HAP-1 (cell line): ENCODE data around the gene TBC1D21.

Experiments used
- DNase-seq, 2 experiments: peaks; one replicate each; pipeline ENCODE4 v3.0.0-alpha.2; 2016 to 2020; ENCODE audit warnings: low spot score in 2 of 2
- H3K27me3 ChIP-seq: fragments of 250-450 bp; sonication (Bioruptor Pico); 2 replicates; pipeline ENCODE4 v1.5.1; 2020; ENCODE audit warnings: low read depth, mild to moderate bottlenecking, moderate library complexity
- H3K36me3 ChIP-seq: fragments of 250-450 bp; sonication (Bioruptor Pico); replicated peaks from 2 replicates; pipeline ENCODE4 v1.5.1; 2020; ENCODE audit warnings: mild to moderate bottlenecking
- H3K4me1 ChIP-seq: fragments of 250-450 bp; sonication (Bioruptor Pico); 2 replicates; pipeline ENCODE4 v1.5.1; 2020; ENCODE audit warnings: mild to moderate bottlenecking
- H3K4me3 ChIP-seq: fragments of 250-450 bp; sonication (Bioruptor Pico); 2 replicates; pipeline ENCODE4 v1.5.1; 2020; ENCODE audit warnings: mild to moderate bottlenecking, moderate library complexity
- H3K9me3 ChIP-seq: fragments of 250-450 bp; sonication (Bioruptor Pico); 2 replicates; pipeline ENCODE4 v1.5.1; 2020; ENCODE audit warnings: mild to moderate bottlenecking, moderate library complexity
- in situ Hi-C: fragments of 300-500 bp; cut with MboI; formaldehyde crosslinking; loops from 3 replicates; pipeline ENCODE4 v1.14.3; 2020; ENCODE audit warnings: low sequenced_read_pairs, inconsistent platforms, mixed read lengths

Gene TBC1D21

GRCh38 chr15:73918784-73919183, 45.4 kb downstream of the TBC1D21 start:
- no peaks in the 10 kb centered on the region for H3K36me3 ChIP-seq
- no peak overlapping the region for H3K4me3 ChIP-seq
- in situ Hi-C loops: no loop called here
- H3K27me3 ChIP-seq: no peaks in the 10 kb centered on the region
- H3K9me3 ChIP-seq: peaks cover 10% of the 10 kb centered on the region
- H3K4me1 ChIP-seq: peaks cover 24% of the 10 kb centered on the region
- DNase-seq: no peak

DNA sequence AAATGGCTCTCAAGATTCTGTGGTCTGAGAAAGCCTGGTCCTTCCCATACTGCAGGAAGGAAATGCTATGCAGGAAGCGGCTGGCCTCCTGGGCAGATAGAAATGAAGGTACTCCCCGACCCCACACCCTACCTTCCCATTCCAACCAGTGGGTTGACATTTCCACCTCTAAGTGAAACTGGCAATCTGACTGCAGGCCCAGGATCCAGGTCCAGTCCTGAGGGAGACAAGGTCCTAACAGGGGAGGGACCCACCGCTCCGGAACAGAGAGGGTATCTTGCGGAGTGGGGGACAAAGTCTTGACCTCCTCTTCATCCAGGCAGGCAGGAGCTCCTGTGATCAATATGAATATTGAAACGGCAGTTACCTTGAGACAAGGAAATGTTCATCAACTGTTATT, 46.3 kb downstream of the TBC1D21 start:
- Histone ChIP-seq H3K4me1 (peaks cover 24% of the 10 kb centered on the region), H3K4me3 (no peak overlapping the region), H3K9me3 (peaks cover 10% of the 10 kb centered on the region), H3K27me3 (no peaks in the 10 kb centered on the region), H3K36me3 (no peaks in the 10 kb centered on the region)
- in situ Hi-C loops: no loop called here
- DNase-seq: no peak

GRCh38 chr15:73921254-73921925, 48.0 kb downstream of the TBC1D21 start:
- in situ Hi-C loops: no loop called here
- no peaks in the 10 kb centered on the region for H3K27me3 ChIP-seq
- peaks cover 4% of the 10 kb centered on the region for H3K9me3 ChIP-seq
- no peak for DNase-seq
- no peak overlapping the region for H3K4me3 ChIP-seq
- peaks cover 18% of the 10 kb centered on the region for H3K4me1 ChIP-seq
- H3K36me3 ChIP-seq: no peaks in the 10 kb centered on the region

DNA sequence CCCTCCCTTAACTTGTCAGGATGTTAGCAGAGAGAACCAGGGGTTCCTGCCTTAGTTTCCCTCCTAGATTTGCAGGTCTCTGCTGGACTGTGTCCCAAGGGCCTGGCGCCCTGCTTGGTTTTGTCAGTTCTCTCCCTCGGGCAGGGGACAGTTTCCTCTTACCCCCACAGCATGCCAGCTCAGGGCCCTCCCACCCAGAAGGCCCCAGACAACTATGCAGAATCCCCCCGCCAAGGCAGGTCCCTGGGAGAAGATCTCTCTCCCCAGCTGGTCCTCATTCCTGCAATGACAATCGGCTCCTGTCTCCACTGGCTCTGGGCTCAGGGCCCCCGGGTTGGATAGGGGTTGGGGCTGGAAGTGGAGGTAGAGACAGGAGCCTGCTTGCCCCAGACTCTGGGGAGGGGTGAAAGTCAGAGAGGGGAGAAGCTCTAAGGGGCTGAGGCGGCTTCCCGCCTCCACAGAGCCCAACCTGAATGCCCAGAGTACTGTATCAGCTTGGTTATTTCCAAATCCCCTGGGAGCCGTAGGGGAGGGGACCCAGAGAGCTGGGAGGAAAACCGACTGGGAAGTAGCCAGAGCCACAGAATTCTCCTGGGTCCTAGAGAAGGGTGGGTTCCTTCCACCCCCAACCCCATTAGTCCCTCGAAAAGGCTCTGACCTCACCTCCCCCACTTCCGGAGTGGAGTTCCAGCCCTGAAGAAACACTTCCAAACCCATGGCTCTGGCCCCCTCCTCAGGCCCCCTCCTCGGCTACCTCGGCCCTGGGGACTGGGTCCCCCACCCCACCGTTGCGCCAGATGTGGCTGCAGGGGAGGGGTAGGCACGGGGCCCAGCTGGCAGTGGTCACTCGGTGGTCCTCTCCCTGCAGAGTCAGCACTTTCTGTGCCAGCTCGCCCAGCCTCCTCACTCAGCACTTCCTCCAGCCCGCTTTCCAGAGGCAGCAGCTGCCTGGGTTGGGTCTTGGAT, 49.1 kb downstream of the TBC1D21 start:
- Histone ChIP-seq H3K9me3 (no peaks in the 10 kb centered on the region; the same call in 1 of the 2 replicates), H3K4me1 (peaks cover 22% of the 10 kb centered on the region), H3K4me3 (no peak overlapping the region), H3K36me3 (no peaks in the 10 kb centered on the region), H3K27me3 (no peaks in the 10 kb centered on the region)
- in situ Hi-C loops: no loop called here
- peak; percentile 91 to 92 for DNase-seq

- Histone ChIP-seq H3K36me3 (no peaks in the 10 kb centered on the region), H3K4me1 (peaks cover 25% of the 10 kb centered on the region), H3K4me3 (no peak overlapping the region), H3K9me3 (no peaks in the 10 kb centered on the region; the same call in 1 of the 2 replicates), H3K27me3 (no peaks in the 10 kb centered on the region)
- no peak for DNase-seq
- in situ Hi-C loops: no loop called here
Measured at GRCh38 chr15:73923156-73923487, 49.8 kb downstream of the TBC1D21 start.

DNA sequence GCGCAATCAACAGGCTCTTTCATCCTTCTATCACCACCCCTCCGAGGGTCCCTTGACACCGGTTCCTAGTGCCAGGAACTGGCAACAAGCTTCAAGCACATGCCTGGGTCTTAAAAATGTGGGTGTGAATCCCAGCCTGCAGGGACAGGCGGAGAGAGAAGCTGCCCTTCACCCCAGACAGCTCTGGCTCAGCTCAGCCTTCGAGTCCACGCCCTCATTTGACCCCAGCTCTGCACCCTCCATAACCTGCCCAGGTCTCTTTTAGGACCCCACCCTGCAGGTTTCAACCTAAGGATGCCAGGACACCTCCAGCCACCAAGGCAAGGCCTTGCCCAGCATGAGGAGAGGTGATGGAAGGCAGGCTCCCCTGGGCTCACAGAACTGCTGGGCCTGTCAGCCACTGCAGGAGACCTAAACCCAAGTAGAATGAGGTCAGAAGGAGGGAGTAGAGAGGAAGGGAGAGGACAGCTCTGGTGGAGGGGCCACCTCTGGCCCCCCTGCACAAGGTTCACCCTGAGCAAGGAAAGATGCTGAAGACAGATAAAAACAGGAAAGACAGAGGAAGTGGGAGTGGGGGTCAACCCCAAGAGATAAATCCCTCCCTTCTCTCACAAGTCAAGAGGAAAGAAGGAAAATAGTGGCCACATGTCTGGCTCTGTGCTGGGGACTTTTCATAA, 50.3 kb downstream of the TBC1D21 start:
- H3K4me1 ChIP-seq: peaks cover 27% of the 10 kb centered on the region
- in situ Hi-C loops: no loop called here
- no peak overlapping the region for H3K4me3 ChIP-seq

GRCh38 chr15:73924171-73924921, 51.0 kb downstream of the TBC1D21 start:
- DNase-seq: no peak
- H3K4me3 ChIP-seq: no peak overlapping the region
- in situ Hi-C loops: no loop called here
- H3K9me3 ChIP-seq: no peaks in the 10 kb centered on the region
- no peaks in the 10 kb centered on the region for H3K27me3 ChIP-seq
- peaks cover 27% of the 10 kb centered on the region for H3K4me1 ChIP-seq
- H3K36me3 ChIP-seq: no peaks in the 10 kb centered on the region

More for the DNA sequence above, 50.3 kb downstream of the TBC1D21 start:
- no peaks in the 10 kb centered on the region for H3K27me3 ChIP-seq
- H3K36me3 ChIP-seq: no peaks in the 10 kb centered on the region
- no peaks in the 10 kb centered on the region; the same call in 1 of the 2 replicates for H3K9me3 ChIP-seq
- DNase-seq: no peak

GRCh38 chr15:73925848-73926218, 52.5 kb downstream of the TBC1D21 start:
- no peaks in the 10 kb centered on the region for H3K9me3 ChIP-seq
- H3K4me3 ChIP-seq: peak overlapping the region; percentile 56
- H3K4me1 ChIP-seq: peaks cover 27% of the 10 kb centered on the region
- no peaks in the 10 kb centered on the region for H3K36me3 ChIP-seq
- no peaks in the 10 kb centered on the region for H3K27me3 ChIP-seq
- no peak for DNase-seq
- in situ Hi-C loops: no loop called here

GRCh38 chr15:73926219-73927002, 53.0 kb downstream of the TBC1D21 start, which contains the start of gene LOXL1:
TSS of gene LOXL1 (plus strand) at chr15:73926462. CDS start at chr15:73926784, 322 bp downstream.
- in situ Hi-C loops: no loop called here
- peak within 1 kb of the TSS; percentile 56 for H3K4me3 ChIP-seq
- no peaks in the 10 kb centered on the region for H3K9me3 ChIP-seq
- no peaks in the 10 kb centered on the region for H3K27me3 ChIP-seq
- no peaks in the 10 kb centered on the region for H3K36me3 ChIP-seq
- DNase-seq: peak; percentile 64 to 79
- H3K4me1 ChIP-seq: peaks cover 27% of the 10 kb centered on the region

DNA sequence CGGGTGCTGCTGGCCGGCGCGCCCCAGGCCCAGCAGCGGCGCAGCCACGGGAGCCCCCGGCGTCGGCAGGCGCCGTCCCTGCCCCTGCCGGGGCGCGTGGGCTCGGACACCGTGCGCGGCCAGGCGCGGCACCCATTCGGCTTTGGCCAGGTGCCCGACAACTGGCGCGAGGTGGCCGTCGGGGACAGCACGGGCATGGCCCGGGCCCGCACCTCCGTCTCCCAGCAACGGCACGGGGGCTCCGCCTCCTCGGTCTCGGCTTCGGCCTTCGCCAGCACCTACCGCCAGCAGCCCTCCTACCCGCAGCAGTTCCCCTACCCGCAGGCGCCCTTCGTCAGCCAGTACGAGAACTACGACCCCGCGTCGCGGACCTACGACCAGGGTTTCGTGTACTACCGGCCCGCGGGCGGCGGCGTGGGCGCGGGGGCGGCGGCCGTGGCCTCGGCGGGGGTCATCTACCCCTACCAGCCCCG, 53.7 kb downstream of the TBC1D21 start:
- peak; percentile 59 to 84 for DNase-seq
- Histone ChIP-seq H3K27me3 (no peaks in the 10 kb centered on the region), H3K4me3 (peak overlapping the region; percentile 56), H3K36me3 (no peaks in the 10 kb centered on the region), H3K4me1 (peaks cover 27% of the 10 kb centered on the region), H3K9me3 (no peaks in the 10 kb centered on the region)
- in situ Hi-C loops: no loop called here

DNA sequence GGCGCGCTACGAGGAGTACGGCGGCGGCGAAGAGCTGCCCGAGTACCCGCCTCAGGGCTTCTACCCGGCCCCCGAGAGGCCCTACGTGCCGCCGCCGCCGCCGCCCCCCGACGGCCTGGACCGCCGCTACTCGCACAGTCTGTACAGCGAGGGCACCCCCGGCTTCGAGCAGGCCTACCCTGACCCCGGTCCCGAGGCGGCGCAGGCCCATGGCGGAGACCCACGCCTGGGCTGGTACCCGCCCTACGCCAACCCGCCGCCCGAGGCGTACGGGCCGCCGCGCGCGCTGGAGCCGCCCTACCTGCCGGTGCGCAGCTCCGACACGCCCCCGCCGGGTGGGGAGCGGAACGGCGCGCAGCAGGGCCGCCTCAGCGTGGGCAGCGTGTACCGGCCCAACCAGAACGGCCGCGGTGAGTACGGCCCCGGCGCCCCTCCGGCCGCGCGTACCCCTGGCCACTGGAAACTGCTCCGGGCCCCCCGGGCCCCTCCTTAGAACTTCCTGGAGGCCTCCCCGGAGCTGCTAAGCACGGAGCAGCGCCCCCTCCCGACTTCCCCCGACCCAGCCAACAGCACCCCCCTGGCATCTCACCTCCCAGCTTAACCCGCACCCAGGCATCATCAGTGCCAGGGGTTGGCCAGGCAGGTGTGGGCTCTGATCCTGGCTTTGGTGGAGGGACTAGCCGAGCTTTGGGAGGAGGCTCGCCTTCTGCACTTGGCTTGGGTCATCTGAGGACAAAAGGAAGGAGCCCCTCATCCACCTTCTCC, 54.3 kb downstream of the TBC1D21 start:
- no peaks in the 10 kb centered on the region for H3K9me3 ChIP-seq
- peak overlapping the region; percentile 56 for H3K4me3 ChIP-seq
- DNase-seq: peak; percentile 62 to 86
- H3K36me3 ChIP-seq: no peaks in the 10 kb centered on the region
- in situ Hi-C loops: no loop called here
- H3K4me1 ChIP-seq: peaks cover 20% of the 10 kb centered on the region
- H3K27me3 ChIP-seq: no peaks in the 10 kb centered on the region

DNA sequence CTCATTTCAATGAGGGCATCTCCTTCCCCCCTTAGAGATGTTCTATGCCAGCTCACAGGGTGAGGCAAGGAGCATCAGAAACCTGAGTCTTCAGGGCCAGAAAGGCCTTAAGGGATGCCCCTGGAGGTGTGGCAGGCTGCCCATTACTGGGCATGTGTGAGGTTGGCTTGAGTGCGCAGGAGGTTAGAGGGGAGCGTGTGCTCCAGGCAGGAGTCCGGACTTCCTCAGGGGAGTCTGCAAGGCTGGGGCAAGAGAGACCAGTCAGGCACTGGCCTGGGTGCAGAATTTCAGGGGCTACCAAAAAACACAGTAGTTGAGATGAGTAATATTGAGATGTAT, 54.8 kb downstream of the TBC1D21 start:
- Histone ChIP-seq H3K4me1 (peaks cover 15% of the 10 kb centered on the region), H3K27me3 (no peaks in the 10 kb centered on the region), H3K36me3 (no peaks in the 10 kb centered on the region), H3K4me3 (peak overlapping the region; percentile 56), H3K9me3 (no peaks in the 10 kb centered on the region)
- DNase-seq: no peak
- in situ Hi-C loops: no loop called here
